ENCODE results near the gene CALHM1. TPM values are rescaled to one million over a fixed set of nuclear protein-coding genes. Genes with fewer than 3 reads are reported as not detected.

Gene CALHM1
- total and polyA plus RNA-seq, 2 experiments from 2014 or later: 0.11 TPM; not detected in 1

DNA sequence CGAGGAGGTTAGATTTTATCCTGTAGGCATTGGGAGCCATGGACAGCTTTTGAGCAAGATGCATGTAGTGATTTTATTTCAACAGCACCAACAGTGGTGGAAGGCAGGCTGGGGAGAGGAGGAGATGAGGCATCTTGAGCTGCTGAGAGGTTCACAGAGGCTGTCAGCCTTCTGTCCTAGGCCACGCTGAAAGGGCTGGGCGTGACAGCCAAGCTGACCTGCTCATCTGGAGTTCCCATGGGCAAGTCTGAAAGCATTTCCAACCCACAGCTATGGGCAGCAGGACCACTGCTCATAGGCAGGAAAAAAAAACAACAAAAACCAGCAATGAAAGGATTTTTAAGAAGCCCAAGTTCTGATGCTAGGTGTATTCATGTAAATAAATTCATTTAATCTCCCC, 42.5 kb upstream of the CALHM1 start:
- DNase-seq (ENCODE audit: low spot score) (no peak), ATAC-seq (no peak)
- no peaks in the 10 kb centered on the region for H3K79me2 ChIP-seq (replicated peaks; ENCODE audit: insufficient read depth)
- H3K9me2 ChIP-seq (ENCODE audit: insufficient read depth): no peaks in the 10 kb centered on the region
- no peak overlapping the region for H3K4me3 ChIP-seq
- H3K27ac ChIP-seq (ENCODE audit: low read depth): no peak overlapping the region
- H3K27me3 ChIP-seq (ENCODE audit: insufficient read depth): peaks cover 13% of the 10 kb centered on the region
- H3K36me3 ChIP-seq (ENCODE audit: insufficient read depth): no peaks in the 10 kb centered on the region
- H3K27ac Mint-ChIP-seq: no peak overlapping the region
- peaks cover 4% of the 10 kb centered on the region; the same call in 2 of the 3 replicates for H3K4me1 Mint-ChIP-seq
- no peaks in the 10 kb centered on the region for H3K36me3 Mint-ChIP-seq (ENCODE audit: low read depth)
- TF ChIP-seq ZNF331 (CRISPR knock-in tag; IDR thresholded peaks at IDR 0.05; ENCODE audit: low read depth) (no peak), ZNF114 (CRISPR knock-in tag; IDR thresholded peaks at IDR 0.05) (no peak), CREB1 (CRISPR knock-in tag; IDR thresholded peaks at IDR 0.05; ENCODE audit: low read depth) (no peak), NANOG (IDR thresholded peaks at IDR 0.05; ENCODE audit: borderline replicate concordance) (no peak), JUNB (IDR thresholded peaks at IDR 0.05; ENCODE audit: unreplicated experiment) (no peak), EZH2 (IDR thresholded peaks at IDR 0.05; ENCODE audit: low read depth, unreplicated experiment) (no peak), POLR2AphosphoS5 (IDR thresholded peaks at IDR 0.05; ENCODE audit: low read depth) (no peak), EZH2phosphoT487 (IDR thresholded peaks at IDR 0.05; ENCODE audit: unreplicated experiment) (no peak), STAT1 (IDR thresholded peaks at IDR 0.05; ENCODE audit: unreplicated experiment) (no peak)
- TF ChIP-seq, protein P1, sequence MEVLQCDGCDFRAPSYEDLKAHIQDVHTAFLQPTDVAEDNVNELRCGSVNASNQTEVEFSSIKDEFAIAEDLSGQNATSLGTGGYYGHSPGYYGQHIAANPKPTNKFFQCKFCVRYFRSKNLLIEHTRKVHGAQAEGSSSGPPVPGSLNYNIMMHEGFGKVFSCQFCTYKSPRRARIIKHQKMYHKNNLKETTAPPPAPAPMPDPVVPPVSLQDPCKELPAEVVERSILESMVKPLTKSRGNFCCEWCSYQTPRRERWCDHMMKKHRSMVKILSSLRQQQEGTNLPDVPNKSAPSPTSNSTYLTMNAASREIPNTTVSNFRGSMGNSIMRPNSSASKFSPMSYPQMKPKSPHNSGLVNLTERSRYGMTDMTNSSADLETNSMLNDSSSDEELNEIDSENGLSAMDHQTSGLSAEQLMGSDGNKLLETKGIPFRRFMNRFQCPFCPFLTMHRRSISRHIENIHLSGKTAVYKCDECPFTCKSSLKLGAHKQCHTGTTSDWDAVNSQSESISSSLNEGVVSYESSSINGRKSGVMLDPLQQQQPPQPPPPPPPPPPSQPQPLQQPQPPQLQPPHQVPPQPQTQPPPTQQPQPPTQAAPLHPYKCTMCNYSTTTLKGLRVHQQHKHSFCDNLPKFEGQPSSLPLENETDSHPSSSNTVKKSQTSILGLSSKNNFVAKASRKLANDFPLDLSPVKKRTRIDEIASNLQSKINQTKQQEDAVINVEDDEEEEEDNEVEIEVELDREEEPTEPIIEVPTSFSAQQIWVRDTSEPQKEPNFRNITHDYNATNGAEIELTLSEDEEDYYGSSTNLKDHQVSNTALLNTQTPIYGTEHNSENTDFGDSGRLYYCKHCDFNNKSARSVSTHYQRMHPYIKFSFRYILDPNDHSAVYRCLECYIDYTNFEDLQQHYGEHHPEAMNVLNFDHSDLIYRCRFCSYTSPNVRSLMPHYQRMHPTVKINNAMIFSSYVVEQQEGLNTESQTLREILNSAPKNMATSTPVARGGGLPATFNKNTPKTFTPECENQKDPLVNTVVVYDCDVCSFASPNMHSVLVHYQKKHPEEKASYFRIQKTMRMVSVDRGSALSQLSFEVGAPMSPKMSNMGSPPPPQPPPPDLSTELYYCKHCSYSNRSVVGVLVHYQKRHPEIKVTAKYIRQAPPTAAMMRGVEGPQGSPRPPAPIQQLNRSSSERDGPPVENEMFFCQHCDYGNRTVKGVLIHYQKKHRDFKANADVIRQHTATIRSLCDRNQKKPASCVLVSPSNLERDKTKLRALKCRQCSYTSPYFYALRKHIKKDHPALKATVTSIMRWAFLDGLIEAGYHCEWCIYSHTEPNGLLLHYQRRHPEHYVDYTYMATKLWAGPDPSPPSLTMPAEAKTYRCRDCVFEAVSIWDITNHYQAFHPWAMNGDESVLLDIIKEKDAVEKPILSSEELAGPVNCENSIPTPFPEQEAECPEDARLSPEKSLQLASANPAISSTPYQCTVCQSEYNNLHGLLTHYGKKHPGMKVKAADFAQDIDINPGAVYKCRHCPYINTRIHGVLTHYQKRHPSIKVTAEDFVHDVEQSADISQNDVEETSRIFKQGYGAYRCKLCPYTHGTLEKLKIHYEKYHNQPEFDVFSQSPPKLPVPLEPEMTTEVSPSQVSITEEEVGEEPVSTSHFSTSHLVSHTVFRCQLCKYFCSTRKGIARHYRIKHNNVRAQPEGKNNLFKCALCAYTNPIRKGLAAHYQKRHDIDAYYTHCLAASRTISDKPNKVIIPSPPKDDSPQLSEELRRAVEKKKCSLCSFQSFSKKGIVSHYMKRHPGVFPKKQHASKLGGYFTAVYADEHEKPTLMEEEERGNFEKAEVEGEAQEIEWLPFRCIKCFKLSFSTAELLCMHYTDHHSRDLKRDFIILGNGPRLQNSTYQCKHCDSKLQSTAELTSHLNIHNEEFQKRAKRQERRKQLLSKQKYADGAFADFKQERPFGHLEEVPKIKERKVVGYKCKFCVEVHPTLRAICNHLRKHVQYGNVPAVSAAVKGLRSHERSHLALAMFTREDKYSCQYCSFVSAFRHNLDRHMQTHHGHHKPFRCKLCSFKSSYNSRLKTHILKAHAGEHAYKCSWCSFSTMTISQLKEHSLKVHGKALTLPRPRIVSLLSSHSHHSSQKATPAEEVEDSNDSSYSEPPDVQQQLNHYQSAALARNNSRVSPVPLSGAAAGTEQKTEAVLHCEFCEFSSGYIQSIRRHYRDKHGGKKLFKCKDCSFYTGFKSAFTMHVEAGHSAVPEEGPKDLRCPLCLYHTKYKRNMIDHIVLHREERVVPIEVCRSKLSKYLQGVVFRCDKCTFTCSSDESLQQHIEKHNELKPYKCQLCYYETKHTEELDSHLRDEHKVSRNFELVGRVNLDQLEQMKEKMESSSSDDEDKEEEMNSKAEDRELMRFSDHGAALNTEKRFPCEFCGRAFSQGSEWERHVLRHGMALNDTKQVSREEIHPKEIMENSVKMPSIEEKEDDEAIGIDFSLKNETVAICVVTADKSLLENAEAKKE (CRISPR knock-in tag; IDR thresholded peaks at IDR 0.05): no peak
- TF ChIP-seq, protein P2, sequence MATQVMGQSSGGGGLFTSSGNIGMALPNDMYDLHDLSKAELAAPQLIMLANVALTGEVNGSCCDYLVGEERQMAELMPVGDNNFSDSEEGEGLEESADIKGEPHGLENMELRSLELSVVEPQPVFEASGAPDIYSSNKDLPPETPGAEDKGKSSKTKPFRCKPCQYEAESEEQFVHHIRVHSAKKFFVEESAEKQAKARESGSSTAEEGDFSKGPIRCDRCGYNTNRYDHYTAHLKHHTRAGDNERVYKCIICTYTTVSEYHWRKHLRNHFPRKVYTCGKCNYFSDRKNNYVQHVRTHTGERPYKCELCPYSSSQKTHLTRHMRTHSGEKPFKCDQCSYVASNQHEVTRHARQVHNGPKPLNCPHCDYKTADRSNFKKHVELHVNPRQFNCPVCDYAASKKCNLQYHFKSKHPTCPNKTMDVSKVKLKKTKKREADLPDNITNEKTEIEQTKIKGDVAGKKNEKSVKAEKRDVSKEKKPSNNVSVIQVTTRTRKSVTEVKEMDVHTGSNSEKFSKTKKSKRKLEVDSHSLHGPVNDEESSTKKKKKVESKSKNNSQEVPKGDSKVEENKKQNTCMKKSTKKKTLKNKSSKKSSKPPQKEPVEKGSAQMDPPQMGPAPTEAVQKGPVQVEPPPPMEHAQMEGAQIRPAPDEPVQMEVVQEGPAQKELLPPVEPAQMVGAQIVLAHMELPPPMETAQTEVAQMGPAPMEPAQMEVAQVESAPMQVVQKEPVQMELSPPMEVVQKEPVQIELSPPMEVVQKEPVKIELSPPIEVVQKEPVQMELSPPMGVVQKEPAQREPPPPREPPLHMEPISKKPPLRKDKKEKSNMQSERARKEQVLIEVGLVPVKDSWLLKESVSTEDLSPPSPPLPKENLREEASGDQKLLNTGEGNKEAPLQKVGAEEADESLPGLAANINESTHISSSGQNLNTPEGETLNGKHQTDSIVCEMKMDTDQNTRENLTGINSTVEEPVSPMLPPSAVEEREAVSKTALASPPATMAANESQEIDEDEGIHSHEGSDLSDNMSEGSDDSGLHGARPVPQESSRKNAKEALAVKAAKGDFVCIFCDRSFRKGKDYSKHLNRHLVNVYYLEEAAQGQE (IDR thresholded peaks at IDR 0.05; ENCODE audit: unreplicated experiment): no peak
- TF ChIP-seq, protein P3, sequence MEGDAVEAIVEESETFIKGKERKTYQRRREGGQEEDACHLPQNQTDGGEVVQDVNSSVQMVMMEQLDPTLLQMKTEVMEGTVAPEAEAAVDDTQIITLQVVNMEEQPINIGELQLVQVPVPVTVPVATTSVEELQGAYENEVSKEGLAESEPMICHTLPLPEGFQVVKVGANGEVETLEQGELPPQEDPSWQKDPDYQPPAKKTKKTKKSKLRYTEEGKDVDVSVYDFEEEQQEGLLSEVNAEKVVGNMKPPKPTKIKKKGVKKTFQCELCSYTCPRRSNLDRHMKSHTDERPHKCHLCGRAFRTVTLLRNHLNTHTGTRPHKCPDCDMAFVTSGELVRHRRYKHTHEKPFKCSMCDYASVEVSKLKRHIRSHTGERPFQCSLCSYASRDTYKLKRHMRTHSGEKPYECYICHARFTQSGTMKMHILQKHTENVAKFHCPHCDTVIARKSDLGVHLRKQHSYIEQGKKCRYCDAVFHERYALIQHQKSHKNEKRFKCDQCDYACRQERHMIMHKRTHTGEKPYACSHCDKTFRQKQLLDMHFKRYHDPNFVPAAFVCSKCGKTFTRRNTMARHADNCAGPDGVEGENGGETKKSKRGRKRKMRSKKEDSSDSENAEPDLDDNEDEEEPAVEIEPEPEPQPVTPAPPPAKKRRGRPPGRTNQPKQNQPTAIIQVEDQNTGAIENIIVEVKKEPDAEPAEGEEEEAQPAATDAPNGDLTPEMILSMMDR (conservative IDR thresholded peaks at IDR 0.05; ENCODE audit: low read depth in 2 of 2): no peak
- TF ChIP-seq, protein P4, sequence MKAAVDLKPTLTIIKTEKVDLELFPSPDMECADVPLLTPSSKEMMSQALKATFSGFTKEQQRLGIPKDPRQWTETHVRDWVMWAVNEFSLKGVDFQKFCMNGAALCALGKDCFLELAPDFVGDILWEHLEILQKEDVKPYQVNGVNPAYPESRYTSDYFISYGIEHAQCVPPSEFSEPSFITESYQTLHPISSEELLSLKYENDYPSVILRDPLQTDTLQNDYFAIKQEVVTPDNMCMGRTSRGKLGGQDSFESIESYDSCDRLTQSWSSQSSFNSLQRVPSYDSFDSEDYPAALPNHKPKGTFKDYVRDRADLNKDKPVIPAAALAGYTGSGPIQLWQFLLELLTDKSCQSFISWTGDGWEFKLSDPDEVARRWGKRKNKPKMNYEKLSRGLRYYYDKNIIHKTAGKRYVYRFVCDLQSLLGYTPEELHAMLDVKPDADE (IDR thresholded peaks at IDR 0.05): no peak
- no peak overlapping the region for H2AFZ ChIP-seq
- peaks cover 4% of the 10 kb centered on the region for H3K27me3 Mint-ChIP-seq (ENCODE audit: insufficient read depth, low read depth, poor library complexity)
- no peaks in the 10 kb centered on the region for H3F3A ChIP-seq (replicated peaks; ENCODE audit: low read depth)
- H3K4me3 Mint-ChIP-seq: no peak overlapping the region
- H4K20me1 ChIP-seq (replicated peaks; ENCODE audit: insufficient read depth): no peaks in the 10 kb centered on the region
- H3K4me1 ChIP-seq (ENCODE audit: insufficient read depth): no peaks in the 10 kb centered on the region
- H3K4me2 ChIP-seq: no peak overlapping the region
- H3K9me3 Mint-ChIP-seq: no peaks in the 10 kb centered on the region; the same call in 2 of the 3 replicates
